K562 (cell line): ENCODE measurements around the gene CEP170.
"Not testable (repeated sequence)": the region's sequence is repeated elsewhere in the genome, so short reads cannot be mapped to it uniquely, and the experiment has no call there.

Experiments
- CREB1 ChIP-seq, 2 experiments: sonication (generic) in 1 of 2; formaldehyde crosslinking in 1 of 2; IDR thresholded peaks; 2 replicates each; pipeline versions ENCODE4 v1.6.1 to v1.8.0; 2012 to 2022; ENCODE audit warnings: inconsistent platforms in 1 of 2, mild to moderate bottlenecking in 1 of 2, missing genetic modification reagents in 1 of 2, moderate library complexity in 1 of 2
- CTBP1 ChIP-seq: fragments of 450-650 bp; IDR thresholded peaks from 2 replicates; pipeline ENCODE4 v1.6.1; 2016; ENCODE audit warnings: borderline replicate concordance
- MXI1 ChIP-seq: IDR thresholded peaks from 2 replicates; pipeline ENCODE4 v1.6.1; 2011; ENCODE audit warnings: low read depth, mild to moderate bottlenecking, improper control_type of control experiment, low read length
- RAD21 ChIP-seq, 2 experiments: fragments of 250-450 bp in 1 of 2; fragments of 450-650 bp in 1 of 2; sonication (Bioruptor Pico) in 1 of 2; formaldehyde crosslinking in 1 of 2; IDR thresholded peaks in 1 of 2; conservative IDR thresholded peaks in 1 of 2; 2 replicates each; pipeline versions ENCODE4 v1.4.0 to v1.8.0; 2020 to 2022; ENCODE audit warnings: mild to moderate bottlenecking in 2 of 2, moderate library complexity in 1 of 2
- TF ChIP-seq, protein P1 (sequence below): fragments of 250-450 bp; sonication (Bioruptor Pico); IDR thresholded peaks from 2 replicates; pipeline ENCODE4 v1.4.0; 2020; ENCODE audit warnings: mild to moderate bottlenecking, moderate library complexity
- TF ChIP-seq, protein P2 (sequence below): sonication (generic); formaldehyde crosslinking; IDR thresholded peaks from 2 replicates; pipeline ENCODE4 v1.8.1; 2023; ENCODE audit warnings: mild to moderate bottlenecking, missing genetic modification reagents
- TF ChIP-seq, protein P3 (sequence below), 2 experiments: IDR thresholded peaks; 2 replicates each; pipeline ENCODE4 v1.6.1; 2011; ENCODE audit warnings: borderline replicate concordance in 1 of 2, control low read depth in 1 of 2, low read depth in 1 of 2, low read length in 1 of 2, mild to moderate bottlenecking in 1 of 2, mixed read lengths in 1 of 2, moderate library complexity in 1 of 2; ENCODE audit not compliant: insufficient read depth in 1 of 2, insufficient read length in 1 of 2, poor library complexity in 1 of 2, severe bottlenecking in 1 of 2; ENCODE audit errors: extremely low read depth in 1 of 2
- TF ChIP-seq, protein P4 (sequence below): IDR thresholded peaks from 2 replicates; pipeline ENCODE4 v1.6.1; 2016; ENCODE audit warnings: missing genetic modification characterization, missing compliant biosample characterization

DNA sequence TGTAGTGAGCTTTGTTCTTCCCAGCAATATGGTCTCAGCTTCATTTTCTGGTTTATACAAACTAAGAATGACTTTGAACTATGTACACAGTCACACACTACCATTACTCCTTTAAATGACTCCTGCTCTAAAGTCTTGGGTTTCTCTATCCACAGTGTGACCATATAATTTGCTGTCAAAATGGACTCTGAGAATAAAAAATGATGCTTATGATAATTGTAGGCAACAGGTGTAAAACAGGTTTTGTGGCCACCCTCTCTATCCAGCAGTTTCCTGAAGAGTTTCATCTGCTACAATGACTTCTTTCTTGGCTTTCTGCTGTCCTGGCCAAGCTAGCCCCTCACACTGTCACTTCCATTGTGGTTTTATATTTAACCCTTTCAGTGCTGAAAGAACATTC is 71.4 kb downstream of the CEP170 start:
- not testable (repeated sequence) for TF ChIP-seq CREB1 (IDR thresholded peaks at IDR 0.05); CREB1 (CRISPR knock-in tag; IDR thresholded peaks at IDR 0.05); MXI1; RAD21 (CRISPR knock-in tag; conservative IDR thresholded peaks at IDR 0.05 in 1 of 2, IDR thresholded peaks at IDR 0.05 in 1 of 2); CTBP1
- TF ChIP-seq, protein P1, sequence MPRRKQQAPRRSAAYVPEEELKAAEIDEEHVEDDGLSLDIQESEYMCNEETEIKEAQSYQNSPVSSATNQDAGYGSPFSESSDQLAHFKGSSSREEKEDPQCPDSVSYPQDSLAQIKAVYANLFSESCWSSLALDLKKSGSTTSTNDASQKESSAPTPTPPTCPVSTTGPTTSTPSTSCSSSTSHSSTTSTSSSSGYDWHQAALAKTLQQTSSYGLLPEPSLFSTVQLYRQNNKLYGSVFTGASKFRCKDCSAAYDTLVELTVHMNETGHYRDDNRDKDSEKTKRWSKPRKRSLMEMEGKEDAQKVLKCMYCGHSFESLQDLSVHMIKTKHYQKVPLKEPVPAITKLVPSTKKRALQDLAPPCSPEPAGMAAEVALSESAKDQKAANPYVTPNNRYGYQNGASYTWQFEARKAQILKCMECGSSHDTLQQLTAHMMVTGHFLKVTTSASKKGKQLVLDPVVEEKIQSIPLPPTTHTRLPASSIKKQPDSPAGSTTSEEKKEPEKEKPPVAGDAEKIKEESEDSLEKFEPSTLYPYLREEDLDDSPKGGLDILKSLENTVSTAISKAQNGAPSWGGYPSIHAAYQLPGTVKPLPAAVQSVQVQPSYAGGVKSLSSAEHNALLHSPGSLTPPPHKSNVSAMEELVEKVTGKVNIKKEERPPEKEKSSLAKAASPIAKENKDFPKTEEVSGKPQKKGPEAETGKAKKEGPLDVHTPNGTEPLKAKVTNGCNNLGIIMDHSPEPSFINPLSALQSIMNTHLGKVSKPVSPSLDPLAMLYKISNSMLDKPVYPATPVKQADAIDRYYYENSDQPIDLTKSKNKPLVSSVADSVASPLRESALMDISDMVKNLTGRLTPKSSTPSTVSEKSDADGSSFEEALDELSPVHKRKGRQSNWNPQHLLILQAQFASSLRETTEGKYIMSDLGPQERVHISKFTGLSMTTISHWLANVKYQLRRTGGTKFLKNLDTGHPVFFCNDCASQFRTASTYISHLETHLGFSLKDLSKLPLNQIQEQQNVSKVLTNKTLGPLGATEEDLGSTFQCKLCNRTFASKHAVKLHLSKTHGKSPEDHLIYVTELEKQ (CRISPR knock-in tag): not testable (repeated sequence)
- TF ChIP-seq, protein P2, sequence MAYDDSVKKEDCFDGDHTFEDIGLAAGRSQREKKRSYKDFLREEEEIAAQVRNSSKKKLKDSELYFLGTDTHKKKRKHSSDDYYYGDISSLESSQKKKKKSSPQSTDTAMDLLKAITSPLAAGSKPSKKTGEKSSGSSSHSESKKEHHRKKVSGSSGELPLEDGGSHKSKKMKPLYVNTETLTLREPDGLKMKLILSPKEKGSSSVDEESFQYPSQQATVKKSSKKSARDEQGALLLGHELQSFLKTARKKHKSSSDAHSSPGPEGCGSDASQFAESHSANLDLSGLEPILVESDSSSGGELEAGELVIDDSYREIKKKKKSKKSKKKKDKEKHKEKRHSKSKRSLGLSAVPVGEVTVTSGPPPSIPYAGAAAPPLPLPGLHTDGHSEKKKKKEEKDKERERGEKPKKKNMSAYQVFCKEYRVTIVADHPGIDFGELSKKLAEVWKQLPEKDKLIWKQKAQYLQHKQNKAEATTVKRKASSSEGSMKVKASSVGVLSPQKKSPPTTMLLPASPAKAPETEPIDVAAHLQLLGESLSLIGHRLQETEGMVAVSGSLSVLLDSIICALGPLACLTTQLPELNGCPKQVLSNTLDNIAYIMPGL: not testable (repeated sequence)
- TF ChIP-seq, protein P3, sequence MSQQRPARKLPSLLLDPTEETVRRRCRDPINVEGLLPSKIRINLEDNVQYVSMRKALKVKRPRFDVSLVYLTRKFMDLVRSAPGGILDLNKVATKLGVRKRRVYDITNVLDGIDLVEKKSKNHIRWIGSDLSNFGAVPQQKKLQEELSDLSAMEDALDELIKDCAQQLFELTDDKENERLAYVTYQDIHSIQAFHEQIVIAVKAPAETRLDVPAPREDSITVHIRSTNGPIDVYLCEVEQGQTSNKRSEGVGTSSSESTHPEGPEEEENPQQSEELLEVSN (IDR thresholded peaks at IDR 0.05; ENCODE audit: borderline replicate concordance in 1 of 2, extremely low read depth in 1 of 2, insufficient read depth in 1 of 2, insufficient read length in 1 of 2, low read depth in 1 of 2, low read length in 1 of 2, poor library complexity in 1 of 2, severe bottlenecking in 1 of 2): not testable (repeated sequence)
- TF ChIP-seq, protein P4, sequence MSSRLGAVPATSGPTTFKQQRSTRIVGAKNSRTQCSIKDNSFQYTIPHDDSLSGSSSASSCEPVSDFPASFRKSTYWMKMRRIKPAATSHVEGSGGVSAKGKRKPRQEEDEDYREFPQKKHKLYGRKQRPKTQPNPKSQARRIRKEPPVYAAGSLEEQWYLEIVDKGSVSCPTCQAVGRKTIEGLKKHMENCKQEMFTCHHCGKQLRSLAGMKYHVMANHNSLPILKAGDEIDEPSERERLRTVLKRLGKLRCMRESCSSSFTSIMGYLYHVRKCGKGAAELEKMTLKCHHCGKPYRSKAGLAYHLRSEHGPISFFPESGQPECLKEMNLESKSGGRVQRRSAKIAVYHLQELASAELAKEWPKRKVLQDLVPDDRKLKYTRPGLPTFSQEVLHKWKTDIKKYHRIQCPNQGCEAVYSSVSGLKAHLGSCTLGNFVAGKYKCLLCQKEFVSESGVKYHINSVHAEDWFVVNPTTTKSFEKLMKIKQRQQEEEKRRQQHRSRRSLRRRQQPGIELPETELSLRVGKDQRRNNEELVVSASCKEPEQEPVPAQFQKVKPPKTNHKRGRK (tag): not testable (repeated sequence)
